ENCODE results near the gene MYG1. TPM values are rescaled to one million over a fixed set of nuclear protein-coding genes. Genes with fewer than 3 reads are reported as not detected.

Gene MYG1
- total and polyA plus RNA-seq, 10 donors, result 31.1 to 79.2 (median 37.5) TPM

- Histone ChIP-seq H3K4me3 (peak overlapping the region; percentile 55 to 86 (median 62)), H3K27me3 (replicated peaks in 1 of 7) (peaks cover 0 to 25% (median 0%) of the 10 kb centered on the region in 7 donors), H3K9me3 (no peaks in the 10 kb centered on the region), H3K4me1 (peaks cover 26 to 67% (median 50%) of the 10 kb centered on the region in 6 donors), H3K36me3 (peaks cover 0 to 8% (median 2%) of the 10 kb centered on the region in 6 donors), H3K27ac (peak overlapping the region; percentile 92 to 99 (median 96))
- peak; percentile 88 for DNase-seq
- 5 to 12% (median 8%) methylated on average over 18 to 28 of the region's 28 CpGs for WGBS, 5 donors
- intact Hi-C loops (cut with DNase I; ENCODE audit: low total_unique reads), result no loop called here
- TF ChIP-seq POLR2A (IDR thresholded peaks at IDR 0.05) (no peak), POLR2AphosphoS5 (IDR thresholded peaks at IDR 0.05) (peak in 1 of 3 donors; percentile 43)
Measured at GRCh38 chr12:53324113-53324778, 24.8 kb downstream of the MYG1 start.

GRCh38 chr12:53324779-53325510 lies 25.4 kb downstream of the MYG1 start:
- TF ChIP-seq CTCF (IDR thresholded peaks at IDR 0.05 in 8 of 11, conservative IDR thresholded peaks at IDR 0.05 in 3 of 11), result peak; percentile 75 to 90 (median 85)
- TF ChIP-seq POLR2A (IDR thresholded peaks at IDR 0.05), result peak in 2 of 3 donors; percentile 16 to 70
- peak; percentile 71 to 90 (median 87) for TF ChIP-seq POLR2AphosphoS5 (IDR thresholded peaks at IDR 0.05)
- H3K9me3 ChIP-seq, result no peaks in the 10 kb centered on the region
- H3K27me3 ChIP-seq (replicated peaks in 1 of 7), result peaks cover 0 to 25% (median 0%) of the 10 kb centered on the region in 7 donors
- WGBS, 5 donors, result 0 to 1% (median 0%) methylated on average over 55 to 68 of the region's 69 CpGs
- H3K4me1 ChIP-seq, result peaks cover 26 to 61% (median 47%) of the 10 kb centered on the region in 6 donors
- peak overlapping the region; percentile 92 to 99 (median 96) for H3K27ac ChIP-seq
- intact Hi-C loops (cut with DNase I; ENCODE audit: low total_unique reads), result no loop called here
- H3K36me3 ChIP-seq, result peaks cover 0 to under 1% (median 0%) of the 10 kb centered on the region in 6 donors
- peak; percentile 98 for DNase-seq
- peak overlapping the region; percentile 55 to 86 (median 62) for H3K4me3 ChIP-seq

- H3K9me3 ChIP-seq, result no peaks in the 10 kb centered on the region
- peaks cover 22 to 55% (median 41%) of the 10 kb centered on the region in 6 donors for H3K4me1 ChIP-seq
- H3K27ac ChIP-seq, result peak overlapping the region; percentile 92 to 99 (median 96)
- H3K4me3 ChIP-seq, result peak overlapping the region; percentile 55 to 86 (median 62)
- peak in 2 of 3 donors; percentile 71 to 73 for TF ChIP-seq POLR2AphosphoS5 (IDR thresholded peaks at IDR 0.05)
- TF ChIP-seq POLR2A (IDR thresholded peaks at IDR 0.05), result no peak
- no peak for TF ChIP-seq CTCF (IDR thresholded peaks at IDR 0.05 in 8 of 11, conservative IDR thresholded peaks at IDR 0.05 in 3 of 11)
- WGBS, 5 donors, result 0 to 2% (median 1%) methylated on average over 12 to 50 of the region's 50 CpGs
- H3K27me3 ChIP-seq (replicated peaks in 1 of 7), result peaks cover 0 to 27% (median 0%) of the 10 kb centered on the region in 7 donors
- intact Hi-C loops (cut with DNase I; ENCODE audit: low total_unique reads), result no loop called here
- peak; percentile 86 for DNase-seq
- H3K36me3 ChIP-seq, result no peaks in the 10 kb centered on the region
Measured at GRCh38 chr12:53325511-53326061, 26.1 kb downstream of the MYG1 start.

GRCh38 chr12:53326460-53327185 lies 27.1 kb downstream of the MYG1 start:
- no peak for DNase-seq
- Histone ChIP-seq H3K4me1 (peaks cover 19 to 47% (median 36%) of the 10 kb centered on the region in 6 donors), H3K4me3 (peak overlapping the region in 1 of 8 donors; percentile 86), H3K36me3 (no peaks in the 10 kb centered on the region), H3K27ac (no peak overlapping the region), H3K27me3 (replicated peaks in 1 of 7) (peaks cover 0 to 31% (median 0%) of the 10 kb centered on the region in 7 donors), H3K9me3 (no peaks in the 10 kb centered on the region)
- intact Hi-C loops (cut with DNase I; ENCODE audit: low total_unique reads), result no loop called here
- TF ChIP-seq CTCF (IDR thresholded peaks at IDR 0.05 in 8 of 11, conservative IDR thresholded peaks at IDR 0.05 in 3 of 11), result no peak
- 79 to 86% (median 80%) methylated on average over 8 of the region's 8 CpGs for WGBS, 5 donors

Data from spleen (tissue), 11 donors.